Pancreas (tissue), 10 donors: ENCODE data around the gene HOXA10. TPM values are rescaled to one million over a fixed set of nuclear protein-coding genes. Genes with fewer than 3 reads are reported as not detected.

Experiments used
- ATAC-seq, 4 donors: fragments of 200-7000 bp; cut with Tn5 transposase; one replicate each; pipeline versions ENCODE4 v1.8.0 to v1.9.1; 2020; ENCODE audit warnings: mild to moderate bottlenecking in 4 of 4, moderate library complexity in 4 of 4
- DNase-seq, 6 donors: peaks; one replicate each; pipeline ENCODE4 v3.0.0-alpha.2; 2020
- FAIRE-seq: peaks from 2 replicates; lab custom pipeline; 2012; peaks lifted over from hg19 to GRCh38; lab: Jason Lieb, UNC
- H3K27ac ChIP-seq, 4 donors: fragments of 200-600 bp; sonication (generic); 1 replicate in 3 of 4; 2 replicates in 1 of 4; pipeline versions ENCODE4 v1.5.0 to v1.8.0; 2020
- H3K27me3 ChIP-seq, 4 donors: fragments of 200-600 bp; one replicate each; pipeline ENCODE4 v1.8.0; 2021
- H3K36me3 ChIP-seq, 3 donors: fragments of 200-600 bp; sonication (generic) in 1 of 3; one replicate each; pipeline versions ENCODE4 v1.5.0 to v1.8.0; 2020 to 2021
- H3K4me1 ChIP-seq, 3 donors: fragments of 200-600 bp; one replicate each; pipeline ENCODE4 v1.8.0; 2021
- H3K4me3 ChIP-seq, 4 donors: fragments of 200-600 bp; sonication (generic) in 2 of 4; one replicate each; pipeline versions ENCODE4 v1.5.0 to v1.8.0; 2020 to 2021
- H3K9me3 ChIP-seq, 4 donors: fragments of 200-600 bp; one replicate each; pipeline ENCODE4 v1.8.0; 2021
- CTCF ChIP-seq, 4 donors: fragments of 200-600 bp; sonication (generic) in 3 of 4; IDR thresholded peaks; one replicate each; pipeline versions ENCODE4 v1.5.0 to v1.8.0; 2021; ENCODE audit warnings: antibody characterized with exemption in 4 of 4
- WGBS, 2 donors: extraction: QIAGEN DNeasy Blood & Tissue Kit; methylation state at CpG; one replicate each; pipeline ENCODE4 v1.1.7; 2013; 5-methylcytosine and 5-hydroxymethylcytosine counted together
- intact Hi-C, 3 donors: fragments of 100-400 bp; cut with DNase I; formaldehyde crosslinking; loops; one replicate each; pipeline versions ENCODE4 v1.11.1 to v1.14.2; 2022
- polyA plus RNA-seq, 2 donors: library from polyadenylated mRNA; stranded (reverse); fragments of 200-250 nt; gene quantifications; one replicate each; pipeline ENCODE4 v1.2.3, GENCODE V29; 2013
- total RNA-seq, 6 donors: library from RNA; stranded (reverse); fragmentation: NEBNext Ultra II Directional in 4 of 6; extraction: Animal tissue kit (Norgen Biotek cat#: 25700) in 4 of 6; gene quantifications; one replicate each; pipeline versions ENCODE4 v1.2.1 to v1.2.4, GENCODE V29; 2021 to 2023
- donor health status: healthy with polysubstance abuse.
- donor health status: DM: no; HTN: no; CAD: no; lungs with moderate emphysema.
- donor health status: DM: no; HTN: no; CAD: no.
- donor health status: control.
- donor health status: control.
- donor health status: Bipolar disorder and iron deficiency.
- donor health status: DM: yes; HTN: yes; CAD: no.
- donor health status: DM: no; HTN: no; CAD: no.
- donor health status: DM: no; HTN: no; CAD: no.
- donor health status: DM: yes; HTN: yes; CAD: no.

HOXA10 gene
- total and polyA plus RNA-seq, 8 donors = 0.09 to 0.18 (median 0.14) TPM; not detected in 4

DNA sequence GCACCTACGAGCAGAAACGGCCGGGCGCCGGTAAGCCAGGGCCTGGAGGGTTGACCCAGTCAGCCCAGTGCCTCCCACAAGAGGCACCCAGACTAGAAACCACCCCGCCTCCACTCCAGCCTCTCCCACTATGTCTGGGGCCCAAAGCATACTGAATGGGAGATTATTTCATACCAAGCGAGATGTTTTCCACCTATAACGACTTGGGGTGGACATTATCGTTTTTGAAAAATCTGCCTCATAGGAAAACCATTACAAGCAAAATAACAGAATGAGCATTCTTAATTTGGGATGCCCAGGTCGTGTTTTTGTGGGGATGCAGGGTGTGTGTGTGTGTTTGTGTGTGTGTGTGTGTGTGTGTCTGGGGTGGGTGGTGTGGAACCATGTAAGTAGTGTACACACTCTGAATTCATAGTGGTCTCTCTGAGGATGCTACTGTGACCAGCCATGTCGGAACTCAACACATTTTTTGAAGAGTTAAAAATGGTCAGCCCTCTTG, 28.2 kb downstream of the HOXA10 start:
- no peak for FAIRE-seq
- Histone ChIP-seq H3K9me3 (no peaks in the 10 kb centered on the region), H3K4me1 (peaks cover 0 to 11% (median 4%) of the 10 kb centered on the region in 3 donors), H3K27ac (no peak overlapping the region), H3K4me3 (no peak overlapping the region), H3K36me3 (no peaks in the 10 kb centered on the region), H3K27me3 (peaks cover 15 to 76% (median 26%) of the 10 kb centered on the region in 4 donors)
- intact Hi-C loops = no loop called here
- 26% methylated on average over 11 of the region's 11 CpGs for WGBS, 2 donors
- no peak for DNase-seq
- TF ChIP-seq CTCF (IDR thresholded peaks at IDR 0.05) = no peak
- no peak for ATAC-seq

GRCh38 chr7:27145165-27145913, 28.8 kb downstream of the HOXA10 start:
- no peak for TF ChIP-seq CTCF (IDR thresholded peaks at IDR 0.05)

GRCh38 chr7:27144781-27145164, 29.3 kb downstream of the HOXA10 start:
- ATAC-seq = no peak
- TF ChIP-seq CTCF (IDR thresholded peaks at IDR 0.05) = no peak

More at GRCh38 chr7:27145165-27145913, 28.8 kb downstream of the HOXA10 start:
- Histone ChIP-seq H3K9me3 (no peaks in the 10 kb centered on the region), H3K36me3 (no peaks in the 10 kb centered on the region), H3K27me3 (peaks cover 14 to 81% (median 29%) of the 10 kb centered on the region in 4 donors), H3K27ac (no peak overlapping the region), H3K4me3 (no peak overlapping the region), H3K4me1 (peaks cover 0 to 5% (median 4%) of the 10 kb centered on the region in 3 donors)
- no peak for FAIRE-seq
- peak in 1 of 6 donors; percentile 48 for DNase-seq
- intact Hi-C loops = no loop called here
- WGBS, 2 donors = 20 to 21% methylated on average over 47 of the region's 47 CpGs
- no peak for ATAC-seq

DNA sequence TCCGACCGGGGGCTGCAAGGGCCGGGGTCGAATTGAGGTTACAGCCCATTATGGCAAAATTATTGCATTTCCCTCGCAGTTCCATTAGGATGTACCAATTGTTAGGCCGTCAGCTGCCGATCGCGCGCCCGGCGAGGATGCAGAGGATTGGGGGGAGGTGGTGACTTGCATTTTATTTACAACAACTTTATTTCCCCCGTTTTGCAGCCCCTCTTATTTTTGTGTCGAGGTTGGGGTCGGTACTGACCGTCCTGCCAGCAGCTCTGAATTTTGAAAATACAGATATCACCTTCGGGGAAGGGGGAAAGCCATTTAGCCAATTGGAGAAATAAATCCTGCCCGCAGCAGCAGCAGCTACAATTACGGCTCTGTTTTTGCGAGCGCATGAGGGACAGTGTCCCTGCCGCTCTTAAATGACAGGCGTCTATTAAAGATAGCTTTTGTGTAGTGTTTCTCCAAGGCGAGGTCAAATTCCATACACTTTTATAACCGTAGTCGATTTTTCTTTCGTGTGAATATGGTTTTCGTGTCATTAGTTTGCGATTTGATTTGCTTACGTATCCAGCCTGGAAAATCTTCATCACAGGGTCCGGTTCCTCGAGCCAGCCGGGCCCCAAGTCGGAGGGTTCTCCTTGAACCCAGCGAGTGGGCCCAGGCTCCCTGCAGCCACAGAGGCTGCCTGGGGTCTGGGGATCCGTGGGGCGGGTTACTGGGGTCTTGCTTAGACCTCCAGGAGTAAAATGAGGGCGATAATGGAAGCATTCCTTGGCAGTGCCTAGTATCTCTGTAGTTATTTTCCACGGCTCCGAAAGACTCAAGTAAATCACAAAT, 30.0 kb downstream of the HOXA10 start:
- DNase-seq (peak in 1 of 6 donors; percentile 43), FAIRE-seq (no peak), ATAC-seq (no peak)
- no peak for TF ChIP-seq CTCF (IDR thresholded peaks at IDR 0.05)
- intact Hi-C loops = no loop called here
- WGBS, 2 donors = 21% methylated on average over 40 of the region's 40 CpGs
- H3K4me3 ChIP-seq = peak overlapping the region in 1 of 4 donors; percentile 36
- no peak overlapping the region for H3K27ac ChIP-seq
- H3K27me3 ChIP-seq = peaks cover 14 to 86% (median 30%) of the 10 kb centered on the region in 4 donors
- peaks cover 0 to 5% (median 4%) of the 10 kb centered on the region in 3 donors for H3K4me1 ChIP-seq
- no peaks in the 10 kb centered on the region for H3K9me3 ChIP-seq
- no peaks in the 10 kb centered on the region for H3K36me3 ChIP-seq

More at GRCh38 chr7:27144781-27145164, 29.3 kb downstream of the HOXA10 start:
- intact Hi-C loops = no loop called here
- Histone ChIP-seq H3K36me3 (no peaks in the 10 kb centered on the region), H3K27me3 (peaks cover 14 to 81% (median 29%) of the 10 kb centered on the region in 4 donors), H3K4me3 (no peak overlapping the region), H3K4me1 (peaks cover 0 to 5% (median 4%) of the 10 kb centered on the region in 3 donors), H3K9me3 (no peaks in the 10 kb centered on the region), H3K27ac (no peak overlapping the region)
- FAIRE-seq (no peak), DNase-seq (peak in 2 of 6 donors; percentile 55 to 60)
- 14 to 25% methylated on average over 30 to 31 of the region's 31 CpGs for WGBS, 2 donors
